ENCODE measurements around the gene PLCH2.

Gene PLCH2

GRCh38 chr1:2517966-2518365, 41.9 kb downstream of the PLCH2 start:
- no peaks in the 10 kb centered on the region for H3K9me3 ChIP-seq (ENCODE audit: insufficient read depth, low read depth, low read length)
- H3K4me3 ChIP-seq (ENCODE audit: low read length, poor library complexity, severe bottlenecking), result no peak overlapping the region
- H3K4me2 ChIP-seq (ENCODE audit: low read depth, low read length, poor library complexity, severe bottlenecking), result no peak overlapping the region
- no peaks in the 10 kb centered on the region for H3K27me3 ChIP-seq (ENCODE audit: insufficient read depth, low read length, poor library complexity, severe bottlenecking)
- peaks cover 16% of the 10 kb centered on the region for H3K79me2 ChIP-seq (ENCODE audit: insufficient read depth, low read length)
- no peak overlapping the region for H2AFZ ChIP-seq (ENCODE audit: low read length)
- no peaks in the 10 kb centered on the region for H3K9me2 ChIP-seq (replicated peaks; ENCODE audit: low read depth, low read length)
- no peak overlapping the region for H3K9ac ChIP-seq (ENCODE audit: low read depth, low read length, poor library complexity, severe bottlenecking)
- H3F3A ChIP-seq (ENCODE audit: low read depth), result no peaks in the 10 kb centered on the region
- H4K20me1 ChIP-seq (ENCODE audit: insufficient read depth, low read length, poor library complexity, severe bottlenecking), result peaks cover 7% of the 10 kb centered on the region
- peaks cover 74% of the 10 kb centered on the region; the same call in 1 of the 2 replicates for H3K36me3 ChIP-seq (ENCODE audit: insufficient read depth, low read length)
- TF ChIP-seq CTCF (conservative IDR thresholded peaks at IDR 0.05; ENCODE audit: low read length), result no peak
- TF ChIP-seq EZH2phosphoT487 (IDR thresholded peaks at IDR 0.05; ENCODE audit: borderline replicate concordance), result no peak
- no peaks in the 10 kb centered on the region for H3K4me1 ChIP-seq (ENCODE audit: insufficient read depth, low read length, poor library complexity, severe bottlenecking)

- H4K20me1 ChIP-seq (ENCODE audit: insufficient read depth, low read length, poor library complexity, severe bottlenecking), result peaks cover 13% of the 10 kb centered on the region
- no peak overlapping the region for H2AFZ ChIP-seq (ENCODE audit: low read length)
- H3K79me2 ChIP-seq (ENCODE audit: insufficient read depth, low read length), result peaks cover 21% of the 10 kb centered on the region
- H3K27me3 ChIP-seq (ENCODE audit: insufficient read depth, low read length, poor library complexity, severe bottlenecking), result no peaks in the 10 kb centered on the region
- no peaks in the 10 kb centered on the region for H3F3A ChIP-seq (ENCODE audit: low read depth)
- peaks cover 72% of the 10 kb centered on the region; the same call in 1 of the 2 replicates for H3K36me3 ChIP-seq (ENCODE audit: insufficient read depth, low read length)
- no peak overlapping the region for H3K4me3 ChIP-seq (ENCODE audit: low read length, poor library complexity, severe bottlenecking)
- H3K4me2 ChIP-seq (ENCODE audit: low read depth, low read length, poor library complexity, severe bottlenecking), result no peak overlapping the region
- no peak overlapping the region for H3K9ac ChIP-seq (ENCODE audit: low read depth, low read length, poor library complexity, severe bottlenecking)
- H3K4me1 ChIP-seq (ENCODE audit: insufficient read depth, low read length, poor library complexity, severe bottlenecking), result peaks cover 2% of the 10 kb centered on the region
- TF ChIP-seq CTCF (conservative IDR thresholded peaks at IDR 0.05; ENCODE audit: low read length), result no peak
- no peak for TF ChIP-seq EZH2phosphoT487 (IDR thresholded peaks at IDR 0.05; ENCODE audit: borderline replicate concordance)
- no peaks in the 10 kb centered on the region for H3K9me3 ChIP-seq (ENCODE audit: insufficient read depth, low read depth, low read length)
- H3K9me2 ChIP-seq (replicated peaks; ENCODE audit: low read depth, low read length), result no peaks in the 10 kb centered on the region
Measured at GRCh38 chr1:2518528-2518927, 42.4 kb downstream of the PLCH2 start.

- no peak overlapping the region for H3K4me3 ChIP-seq (ENCODE audit: low read length, poor library complexity, severe bottlenecking)
- H3K36me3 ChIP-seq (ENCODE audit: insufficient read depth, low read length), result peaks cover 66% of the 10 kb centered on the region; the same call in 1 of the 2 replicates
- H3K4me1 ChIP-seq (ENCODE audit: insufficient read depth, low read length, poor library complexity, severe bottlenecking), result peaks cover 9% of the 10 kb centered on the region
- H3K9me2 ChIP-seq (replicated peaks; ENCODE audit: low read depth, low read length), result no peaks in the 10 kb centered on the region
- no peak overlapping the region for H3K9ac ChIP-seq (ENCODE audit: low read depth, low read length, poor library complexity, severe bottlenecking)
- H4K20me1 ChIP-seq (ENCODE audit: insufficient read depth, low read length, poor library complexity, severe bottlenecking), result peaks cover 18% of the 10 kb centered on the region
- H3K27me3 ChIP-seq (ENCODE audit: insufficient read depth, low read length, poor library complexity, severe bottlenecking), result no peaks in the 10 kb centered on the region
- no peak overlapping the region for H2AFZ ChIP-seq (ENCODE audit: low read length)
- H3F3A ChIP-seq (ENCODE audit: low read depth), result no peaks in the 10 kb centered on the region
- no peaks in the 10 kb centered on the region for H3K9me3 ChIP-seq (ENCODE audit: insufficient read depth, low read depth, low read length)
- H3K79me2 ChIP-seq (ENCODE audit: insufficient read depth, low read length), result peaks cover 28% of the 10 kb centered on the region
- TF ChIP-seq EZH2phosphoT487 (IDR thresholded peaks at IDR 0.05; ENCODE audit: borderline replicate concordance), result no peak
- no peak for TF ChIP-seq CTCF (conservative IDR thresholded peaks at IDR 0.05; ENCODE audit: low read length)
- H3K4me2 ChIP-seq (ENCODE audit: low read depth, low read length, poor library complexity, severe bottlenecking), result no peak overlapping the region
Measured at GRCh38 chr1:2519029-2519685, 43.1 kb downstream of the PLCH2 start.
